H9 (cell line): ENCODE data around the gene PTCSC3. TPM values are rescaled to one million over a fixed set of nuclear protein-coding genes. Genes with fewer than 3 reads are reported as not detected.

Experiments
- DNase-seq: peaks from one replicate; pipeline ENCODE4 v3.0.0-alpha.2; 2017
- H2AFZ ChIP-seq: one replicate; pipeline ENCODE4 v1.6.1; 2013; ENCODE audit warnings: mild to moderate bottlenecking, low read length, control low read depth, moderate library complexity
- H2AK5ac ChIP-seq: 2 replicates; pipeline ENCODE4 v1.6.1; 2013; ENCODE audit warnings: low read length, control low read depth, mixed read lengths; ENCODE audit not compliant: insufficient read length
- H2BK120ac ChIP-seq: one replicate; pipeline ENCODE4 v1.6.1; 2013; ENCODE audit warnings: low read depth, mild to moderate bottlenecking, low read length, control low read depth, inconsistent platforms; ENCODE audit not compliant: poor library complexity, severe bottlenecking
- H2BK12ac ChIP-seq: 2 replicates; pipeline ENCODE4 v1.6.1; 2013; ENCODE audit warnings: low read length, control low read depth, mixed read lengths, low read depth; ENCODE audit not compliant: insufficient read length
- H2BK15ac ChIP-seq: 2 replicates; pipeline ENCODE4 v1.6.1; 2013; ENCODE audit warnings: low read depth, low read length, control low read depth
- H2BK20ac ChIP-seq: one replicate; pipeline ENCODE4 v1.6.1; 2013; ENCODE audit warnings: low read depth, mild to moderate bottlenecking, low read length, control low read depth, inconsistent platforms; ENCODE audit not compliant: poor library complexity, severe bottlenecking
- H2BK5ac ChIP-seq: 2 replicates; pipeline ENCODE4 v1.6.1; 2013; ENCODE audit warnings: low read length, control low read depth, mixed read lengths; ENCODE audit not compliant: insufficient read length
- H3K14ac ChIP-seq: 2 replicates; pipeline ENCODE4 v1.6.1; 2013; ENCODE audit warnings: low read length, control low read depth; ENCODE audit not compliant: insufficient read depth
- H3K18ac ChIP-seq: 2 replicates; pipeline ENCODE4 v1.6.1; 2013; ENCODE audit warnings: low read depth, mild to moderate bottlenecking, mixed read lengths, low read length, control low read depth; ENCODE audit not compliant: insufficient read length
- H3K23ac ChIP-seq: 2 replicates; pipeline ENCODE4 v1.6.1; 2013; ENCODE audit warnings: low read length, control low read depth, mixed read lengths, low read depth; ENCODE audit not compliant: insufficient read length
- H3K23me2 ChIP-seq: 2 replicates; pipeline ENCODE4 v1.6.1; 2013; ENCODE audit warnings: low read depth, mild to moderate bottlenecking, mixed read lengths, low read length, control low read depth; ENCODE audit not compliant: insufficient read length, poor library complexity, severe bottlenecking
- H3K27ac ChIP-seq: 2 replicates; pipeline ENCODE4 v1.5.1; 2013; ENCODE audit warnings: low read length, control low read depth, mixed read lengths, low read depth; ENCODE audit not compliant: insufficient read length
- H3K27me3 ChIP-seq: 2 replicates; pipeline ENCODE4 v1.6.1; 2013; ENCODE audit warnings: low read length, control low read depth, inconsistent platforms; ENCODE audit not compliant: insufficient read depth
- H3K4ac ChIP-seq: 2 replicates; pipeline ENCODE4 v1.6.1; 2013; ENCODE audit warnings: low read depth, mild to moderate bottlenecking, control low read depth, inconsistent platforms, low read length, moderate library complexity
- H3K4me1 ChIP-seq: 2 replicates; pipeline ENCODE4 v1.6.1; 2013; ENCODE audit warnings: low read length, control low read depth, inconsistent platforms; ENCODE audit not compliant: insufficient read depth
- H3K4me2 ChIP-seq: 2 replicates; pipeline ENCODE4 v1.6.1; 2013; ENCODE audit warnings: low read length, control low read depth, mixed read lengths; ENCODE audit not compliant: insufficient read length, insufficient read depth
- H3K56ac ChIP-seq: 2 replicates; pipeline ENCODE4 v1.6.1; 2013; ENCODE audit warnings: low read depth, mild to moderate bottlenecking, mixed read lengths, low read length, control low read depth; ENCODE audit not compliant: insufficient read length
- H3K79me1 ChIP-seq: 2 replicates; pipeline ENCODE4 v1.6.1; 2013; ENCODE audit warnings: low read depth, mild to moderate bottlenecking, moderate library complexity, low read length, control low read depth, inconsistent platforms; ENCODE audit not compliant: insufficient read depth, poor library complexity, severe bottlenecking
- H3K79me2 ChIP-seq: 2 replicates; pipeline ENCODE4 v1.6.1; 2013; ENCODE audit warnings: low read length, control low read depth, inconsistent platforms; ENCODE audit not compliant: insufficient read depth
- H3K9ac ChIP-seq: 2 replicates; pipeline ENCODE4 v1.6.1; 2013; ENCODE audit warnings: low read length, control low read depth, mixed read lengths; ENCODE audit not compliant: insufficient read length; ENCODE audit errors: extremely low read depth
- H3K9me3 ChIP-seq: one replicate; pipeline ENCODE4 v1.6.1; 2013; ENCODE audit warnings: low read depth, low read length, inconsistent platforms; ENCODE audit not compliant: control insufficient read depth
- H3T11ph ChIP-seq: one replicate; pipeline ENCODE4 v1.6.1; 2013; ENCODE audit warnings: mild to moderate bottlenecking, low read length, control low read depth, inconsistent platforms
- H4K20me1 ChIP-seq: one replicate; pipeline ENCODE4 v1.6.1; 2013; ENCODE audit not compliant: control insufficient read depth, insufficient read length, insufficient read depth
- H4K5ac ChIP-seq: 2 replicates; pipeline ENCODE4 v1.6.1; 2013; ENCODE audit warnings: low read depth, mild to moderate bottlenecking, mixed read lengths, low read length, control low read depth; ENCODE audit not compliant: insufficient read length
- H4K8ac ChIP-seq: replicated peaks from 2 replicates; pipeline ENCODE4 v1.6.1; 2013; ENCODE audit warnings: low read length, control low read depth, mixed read lengths, low read depth; ENCODE audit not compliant: insufficient read length
- H4K91ac ChIP-seq: 2 replicates; pipeline ENCODE4 v1.6.1; 2013; ENCODE audit warnings: low read depth, mild to moderate bottlenecking, moderate library complexity, mixed read lengths, low read length, control low read depth; ENCODE audit not compliant: insufficient read length
- H3K27ac Mint-ChIP-seq, 3 experiments: 2 replicates in 2 of 3; 3 replicates in 1 of 3; pipeline ENCODE4 v1.8.0; 2020 to 2021; ENCODE audit warnings: mixed read lengths in 3 of 3, mild to moderate bottlenecking in 1 of 3, moderate library complexity in 1 of 3
- H3K27me3 Mint-ChIP-seq: 2 replicates; pipeline ENCODE4 v1.8.0; 2021; ENCODE audit warnings: low read depth, mild to moderate bottlenecking, moderate library complexity, mixed read lengths
- H3K36me3 Mint-ChIP-seq, 3 experiments: 2 replicates in 2 of 3; 3 replicates in 1 of 3; pipeline ENCODE4 v1.8.0; 2020 to 2021; ENCODE audit warnings: low read depth in 3 of 3, mixed read lengths in 3 of 3; ENCODE audit not compliant: insufficient read depth in 1 of 3
- H3K4me1 Mint-ChIP-seq, 2 experiments: 2 replicates each; pipeline ENCODE4 v1.8.0; 2020; ENCODE audit warnings: mixed read lengths in 2 of 2
- H3K4me3 Mint-ChIP-seq, 2 experiments: 2 replicates in 1 of 2; 3 replicates in 1 of 2; pipeline ENCODE4 v1.8.0; 2020 to 2021; ENCODE audit warnings: mild to moderate bottlenecking in 2 of 2, mixed read lengths in 2 of 2, moderate library complexity in 1 of 2
- H3K9me3 Mint-ChIP-seq, 2 experiments: 2 replicates in 1 of 2; 3 replicates in 1 of 2; pipeline ENCODE4 v1.8.0; 2020; ENCODE audit warnings: mild to moderate bottlenecking in 2 of 2, mixed read lengths in 2 of 2, moderate library complexity in 1 of 2
- CTCF ChIP-seq: fragments of 200-600 bp; sonication (generic); conservative IDR thresholded peaks from 3 replicates; pipeline ENCODE4 v1.8.0; 2021; ENCODE audit warnings: antibody characterized with exemption, mild to moderate bottlenecking
- WGBS: extraction: QIAGEN DNeasy Blood & Tissue Kit; methylation state at CpG from one replicate; pipeline ENCODE4 v1.1.7; 2013; ENCODE audit warnings: missing lambda C conversion rate, low lambda C conversion rate, mixed read lengths; ENCODE audit not compliant: insufficient read length; ENCODE audit errors: extremely low coverage; 5-methylcytosine and 5-hydroxymethylcytosine counted together
- total RNA-seq: library from RNA; stranded (reverse); gene quantifications from 2 replicates; pipeline ENCODE4 v1.2.1, GENCODE V29; 2021

Gene PTCSC3
- total RNA-seq, 1 experiment from 2014 or later: not detected

GRCh38 chr14:36217732-36218131 lies 41.2 kb upstream of the PTCSC3 start:
- Histone ChIP-seq H3K23me2 (no peaks in the 10 kb centered on the region), H3K79me2 (no peaks in the 10 kb centered on the region), H3K4me1 (no peaks in the 10 kb centered on the region), H3K27ac (no peak overlapping the region), H2AFZ (no peak overlapping the region), H4K20me1 (no peaks in the 10 kb centered on the region), H2BK12ac (no peak overlapping the region), H3K14ac (no peak overlapping the region), H4K91ac (no peak overlapping the region), H3K27me3 (no peaks in the 10 kb centered on the region), H2BK5ac (no peak overlapping the region), H3T11ph (no peak overlapping the region), H3K9ac (no peak overlapping the region), H3K79me1 (no peaks in the 10 kb centered on the region), H3K18ac (no peak overlapping the region), H2BK120ac (no peak overlapping the region), H2BK20ac (no peak overlapping the region), H3K4ac (no peak overlapping the region), H3K4me2 (no peak overlapping the region), H3K9me3 (no peaks in the 10 kb centered on the region), H2BK15ac (no peak overlapping the region), H3K23ac (no peak overlapping the region), H2AK5ac (no peak overlapping the region), H4K5ac (no peak overlapping the region), H3K56ac (no peak overlapping the region), H4K8ac (no peak overlapping the region)
- no peak for DNase-seq
- H3K36me3 Mint-ChIP-seq: no peaks in the 10 kb centered on the region
- no CpG with 5 or more reads among the region's 2 CpGs for WGBS
- peaks cover 28 to 47% of the 10 kb centered on the region in 2 experiments for H3K4me1 Mint-ChIP-seq
- H3K27ac Mint-ChIP-seq: no peak overlapping the region; a peak in 1 of 7 replicates
- H3K4me3 Mint-ChIP-seq: no peak overlapping the region
- peaks cover 3% of the 10 kb centered on the region; the same call in 1 of the 2 replicates for H3K27me3 Mint-ChIP-seq
- H3K9me3 Mint-ChIP-seq: no peaks in the 10 kb centered on the region
- no peak for TF ChIP-seq CTCF
